GM12875 (cell line): ENCODE data around the gene FARSB.
A peak's percentile ranks its signal among the peaks of the same experiment; 100 is the strongest.

Experiments used
- H3K4me3 ChIP-seq: one replicate; pipeline ENCODE4 v1.5.1; 2011; ENCODE audit warnings: low read depth, low read length, control low read depth
- CTCF ChIP-seq: IDR thresholded peaks from 2 replicates; pipeline ENCODE4 v1.5.1; 2011; ENCODE audit warnings: low read depth, mild to moderate bottlenecking, control low read depth, inconsistent platforms, low read length, moderate library complexity, borderline replicate concordance; ENCODE audit not compliant: insufficient read depth

Gene FARSB

GRCh38 chr2:222622910-222623309 lies 33.0 kb downstream of the FARSB start:
- TF ChIP-seq CTCF: no peak
- H3K4me3 ChIP-seq: no peak overlapping the region

GRCh38 chr2:222621893-222622292 lies 34.0 kb downstream of the FARSB start:
- no peak overlapping the region for H3K4me3 ChIP-seq
- no peak for TF ChIP-seq CTCF

GRCh38 chr2:222615320-222615719 lies 40.6 kb downstream of the FARSB start:
- H3K4me3 ChIP-seq: no peak overlapping the region
- no peak for TF ChIP-seq CTCF

- TF ChIP-seq CTCF: peak; percentile 72
- H3K4me3 ChIP-seq: no peak overlapping the region
Measured at GRCh38 chr2:222613715-222614331, 42.1 kb downstream of the FARSB start.

GRCh38 chr2:222611684-222612083 lies 44.2 kb downstream of the FARSB start:
- no peak for TF ChIP-seq CTCF

GRCh38 chr2:222610746-222611145 lies 45.1 kb downstream of the FARSB start:
- no peak overlapping the region for H3K4me3 ChIP-seq
- no peak for TF ChIP-seq CTCF

More at GRCh38 chr2:222611684-222612083, 44.2 kb downstream of the FARSB start:
- H3K4me3 ChIP-seq: no peak overlapping the region

- no peak overlapping the region for H3K4me3 ChIP-seq
- TF ChIP-seq CTCF: no peak
Measured at GRCh38 chr2:222609381-222609780, 46.5 kb downstream of the FARSB start.
